Measurements from ENCODE around the gene FGFR1OP2.

- TF ChIP-seq, protein P1, sequence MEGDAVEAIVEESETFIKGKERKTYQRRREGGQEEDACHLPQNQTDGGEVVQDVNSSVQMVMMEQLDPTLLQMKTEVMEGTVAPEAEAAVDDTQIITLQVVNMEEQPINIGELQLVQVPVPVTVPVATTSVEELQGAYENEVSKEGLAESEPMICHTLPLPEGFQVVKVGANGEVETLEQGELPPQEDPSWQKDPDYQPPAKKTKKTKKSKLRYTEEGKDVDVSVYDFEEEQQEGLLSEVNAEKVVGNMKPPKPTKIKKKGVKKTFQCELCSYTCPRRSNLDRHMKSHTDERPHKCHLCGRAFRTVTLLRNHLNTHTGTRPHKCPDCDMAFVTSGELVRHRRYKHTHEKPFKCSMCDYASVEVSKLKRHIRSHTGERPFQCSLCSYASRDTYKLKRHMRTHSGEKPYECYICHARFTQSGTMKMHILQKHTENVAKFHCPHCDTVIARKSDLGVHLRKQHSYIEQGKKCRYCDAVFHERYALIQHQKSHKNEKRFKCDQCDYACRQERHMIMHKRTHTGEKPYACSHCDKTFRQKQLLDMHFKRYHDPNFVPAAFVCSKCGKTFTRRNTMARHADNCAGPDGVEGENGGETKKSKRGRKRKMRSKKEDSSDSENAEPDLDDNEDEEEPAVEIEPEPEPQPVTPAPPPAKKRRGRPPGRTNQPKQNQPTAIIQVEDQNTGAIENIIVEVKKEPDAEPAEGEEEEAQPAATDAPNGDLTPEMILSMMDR (IDR thresholded peaks at IDR 0.05) = no peak
- TF ChIP-seq POLR2A (IDR thresholded peaks at IDR 0.05) (no peak), POLR2AphosphoS5 (IDR thresholded peaks at IDR 0.05) (no peak), EP300 (IDR thresholded peaks at IDR 0.05) (no peak)
Measured at GRCh38 chr12:26991826-26992225, 53.6 kb downstream of the FGFR1OP2 start.
